Suppressor macrophage treated with lipopolysaccharide for 4 hours (primary cell): ENCODE results near the gene RTP4.

ENCODE experiments used
- DNase-seq: peaks from one replicate; pipeline ENCODE4 v3.0.0-alpha.2; 2020

The RTP4 gene

GRCh38 chr3:187368251-187369088 lies at the start of gene RTP4:
RTP4 (plus strand) TSS chr3:187368385; CDS start chr3:187368442, 57 bp downstream.
- DNase-seq = peak; percentile 91

- DNase-seq = peak; percentile 54
Measured at GRCh38 chr3:187318819-187319616, 49.2 kb upstream of the RTP4 start.

- peak; percentile 86 for DNase-seq
Measured at GRCh38 chr3:187319699-187320302, 48.4 kb upstream of the RTP4 start.

- no peak for DNase-seq
Measured at GRCh38 chr3:187321766-187322165, 46.4 kb upstream of the RTP4 start.

DNA sequence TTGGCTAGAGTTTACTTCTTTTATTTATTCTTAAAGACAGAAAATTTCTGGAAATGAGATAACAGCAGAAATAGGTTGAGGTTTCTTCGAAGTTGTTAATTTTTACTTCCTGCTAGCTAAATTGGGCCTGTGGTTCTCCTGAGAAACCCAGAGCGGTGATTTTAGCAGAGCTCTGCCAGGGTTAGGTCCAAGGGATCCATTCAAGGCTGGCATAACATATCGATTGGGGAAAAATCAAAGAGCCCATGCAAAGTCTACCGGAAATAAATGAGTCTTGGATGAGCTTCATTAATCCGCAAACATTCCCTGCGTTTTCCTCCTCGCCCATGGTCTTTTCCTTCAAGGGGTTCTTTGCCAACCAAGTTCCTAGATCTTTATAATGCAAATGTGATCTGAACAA lies 45.9 kb upstream of the RTP4 start:
- no peak for DNase-seq

GRCh38 chr3:187323091-187323490 lies 45.1 kb upstream of the RTP4 start:
- no peak for DNase-seq

GRCh38 chr3:187325632-187326031 lies 42.6 kb upstream of the RTP4 start:
- DNase-seq = no peak

DNA sequence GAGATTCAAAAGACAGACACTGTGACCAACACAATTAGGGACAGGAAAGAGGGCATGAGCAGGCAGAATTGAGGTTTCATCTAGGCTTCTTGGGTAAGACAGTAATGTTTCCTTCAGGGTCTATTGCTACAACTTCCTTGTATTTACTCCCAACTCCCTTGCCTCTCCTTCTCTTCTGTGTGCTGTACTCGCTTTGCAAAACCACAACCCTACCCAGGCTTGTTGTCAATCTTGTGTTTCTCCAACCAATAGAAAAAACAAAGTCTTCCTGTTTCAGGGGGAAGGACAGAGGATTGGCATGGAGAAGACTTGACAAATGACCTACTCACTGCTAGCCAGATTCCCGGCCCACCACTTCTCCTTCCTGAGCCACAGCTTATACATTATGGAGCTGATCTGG lies 40.3 kb upstream of the RTP4 start:
- DNase-seq = peak; percentile 12

DNA sequence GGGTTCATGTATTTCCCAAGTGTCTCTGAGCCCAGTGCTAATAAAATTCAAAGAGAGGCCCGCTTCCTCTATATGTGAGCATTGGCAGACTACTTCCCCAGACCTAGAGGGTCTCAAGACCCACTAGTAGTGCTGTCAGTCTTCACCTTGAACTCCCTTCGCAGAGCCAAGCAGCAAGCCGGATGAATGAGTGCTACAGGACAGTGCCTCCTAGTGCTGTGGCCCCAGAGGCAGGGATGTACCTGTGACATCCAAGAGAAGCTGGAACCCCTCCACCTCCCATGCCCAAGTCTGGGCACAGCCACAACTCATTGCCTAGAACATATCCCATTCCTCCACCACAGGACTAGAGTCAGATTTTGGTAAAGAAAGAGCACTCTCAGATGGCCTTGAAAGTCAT lies 39.5 kb upstream of the RTP4 start:
- no peak for DNase-seq

DNA sequence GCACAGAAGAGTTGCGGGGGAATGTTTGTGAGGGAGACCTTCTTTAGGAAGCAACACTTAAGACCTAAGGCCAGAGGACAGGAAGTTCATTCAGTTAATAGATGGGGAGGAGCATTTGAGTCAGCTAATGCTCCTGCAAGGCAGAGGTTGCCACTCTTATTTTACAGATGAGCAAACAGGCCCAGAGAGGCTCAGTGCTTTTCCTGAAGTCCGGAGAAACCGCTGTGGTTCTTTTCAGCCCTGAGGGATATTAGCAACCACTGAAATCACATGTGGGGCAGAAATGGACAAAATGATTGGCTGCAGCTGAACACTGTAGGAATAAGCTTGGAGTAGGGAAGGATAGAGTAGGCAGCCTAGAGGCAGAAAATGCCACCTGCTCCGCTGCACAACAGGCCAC lies 33.3 kb upstream of the RTP4 start:
- DNase-seq = no peak

GRCh38 chr3:187336322-187336721 lies 31.9 kb upstream of the RTP4 start:
- DNase-seq = no peak

- DNase-seq = no peak
Measured at GRCh38 chr3:187340578-187340977, 27.6 kb upstream of the RTP4 start.

DNA sequence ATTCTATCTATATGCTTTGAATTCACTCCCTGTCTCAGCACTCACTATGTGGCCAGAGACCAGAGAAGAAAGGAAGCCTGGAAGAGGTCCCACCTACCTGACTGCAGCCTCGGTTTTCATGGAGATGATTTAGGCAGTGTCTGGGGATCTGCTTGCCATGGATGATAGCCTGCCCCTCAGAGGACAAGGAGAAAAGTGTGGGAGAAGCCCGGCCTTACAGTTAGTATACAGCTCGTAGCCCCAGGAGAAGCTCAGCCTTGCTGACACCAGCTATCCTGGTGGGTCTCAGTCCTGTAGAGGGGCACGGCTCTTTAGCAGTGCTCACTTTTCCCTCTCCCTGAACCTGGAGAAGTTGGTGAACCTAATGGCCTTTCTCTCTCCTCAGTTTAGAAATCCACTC lies 25.9 kb upstream of the RTP4 start:
- no peak for DNase-seq

GRCh38 chr3:187343670-187344069 lies 24.5 kb upstream of the RTP4 start:
- no peak for DNase-seq

GRCh38 chr3:187352581-187353575 lies 15.3 kb upstream of the RTP4 start:
- DNase-seq = no peak

GRCh38 chr3:187358068-187358467 lies 10.1 kb upstream of the RTP4 start:
- no peak for DNase-seq

DNA sequence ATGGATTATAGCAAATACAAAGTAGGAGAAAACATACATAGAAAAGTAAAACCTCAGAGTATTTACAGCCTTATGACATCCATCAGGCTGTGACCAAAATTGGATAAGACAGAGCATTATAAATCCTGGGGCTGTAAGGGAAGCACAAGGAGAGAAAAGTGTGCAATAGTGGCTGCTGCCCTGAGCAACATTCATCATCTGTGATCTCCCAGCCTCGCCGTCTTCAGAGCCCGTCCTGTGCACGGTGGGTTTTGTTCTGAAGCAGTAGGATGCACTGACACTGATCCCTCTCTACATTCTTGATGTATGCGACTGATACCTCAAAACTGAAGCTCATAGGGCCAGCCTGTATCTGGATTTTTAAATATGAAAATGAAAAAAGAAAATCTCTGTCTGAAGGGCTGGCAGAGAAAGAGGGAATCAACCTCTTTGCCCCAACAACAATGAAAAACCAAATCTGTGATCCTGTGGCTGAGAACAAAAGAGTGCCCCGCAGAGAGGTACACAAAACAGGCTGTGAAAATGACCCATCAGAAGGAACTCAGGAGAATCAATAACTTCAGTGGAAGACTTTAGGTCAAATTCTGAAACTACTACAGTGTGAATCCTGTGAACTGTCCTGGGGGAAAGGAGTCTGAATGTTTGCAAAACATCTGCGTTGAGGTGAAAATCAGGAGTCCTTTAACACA lies 8.2 kb upstream of the RTP4 start:
- DNase-seq = no peak

GRCh38 chr3:187360596-187360995 lies 7.6 kb upstream of the RTP4 start:
- no peak for DNase-seq

- peak; percentile 29 for DNase-seq
Measured at GRCh38 chr3:187361835-187362234, 6.3 kb upstream of the RTP4 start.

DNA sequence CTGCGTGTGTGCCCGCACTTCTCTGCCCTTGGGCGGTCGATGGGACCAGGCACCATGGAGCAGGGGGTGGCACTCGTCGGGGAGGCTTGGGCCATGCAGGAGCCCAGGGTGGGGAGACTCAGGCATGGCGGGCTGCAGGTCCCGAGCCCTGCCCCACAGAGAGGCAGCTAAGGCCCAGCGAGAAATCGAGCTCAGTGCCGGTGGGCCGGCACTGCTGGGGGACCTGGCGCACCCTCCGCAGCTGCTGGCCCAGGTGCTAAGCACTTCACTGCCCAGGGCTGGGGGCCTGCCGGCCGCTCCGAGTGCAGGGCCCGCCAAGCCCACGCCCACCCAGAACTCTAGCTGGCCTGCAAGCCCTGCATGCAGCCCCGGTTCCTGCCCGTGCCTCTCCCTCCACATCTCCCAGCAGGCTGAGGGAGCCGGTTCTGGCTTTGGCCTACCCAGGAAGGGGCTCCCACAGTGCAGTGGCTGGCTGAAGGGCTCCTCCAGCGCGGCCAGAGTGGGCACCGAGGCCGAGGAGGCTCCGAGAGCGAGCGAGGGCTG lies 553 bp upstream of the RTP4 start:
- no peak for DNase-seq

DNA sequence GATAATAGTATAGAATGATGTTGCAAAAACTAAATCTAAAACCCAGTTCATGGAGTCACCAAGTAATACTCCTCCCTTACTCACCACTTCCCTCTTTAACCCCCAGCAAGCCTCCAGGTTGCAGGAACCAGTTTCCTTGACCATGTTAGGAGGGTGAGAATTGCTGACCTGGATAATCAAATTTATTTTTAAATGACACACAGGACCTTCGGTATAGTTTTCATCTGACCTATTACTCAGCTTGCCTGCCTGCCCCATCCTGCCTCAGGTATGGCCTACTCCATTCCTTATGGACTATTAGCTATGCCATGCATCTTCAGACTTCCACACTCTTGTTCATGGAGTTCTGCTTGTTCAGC lies 883 bp downstream of the RTP4 start:
- DNase-seq = peak; percentile 66

GRCh38 chr3:187370051-187370450 lies 1.9 kb downstream of the RTP4 start:
- DNase-seq = no peak
